Mesothelial cell of epicardium (in vitro differentiated cells): Measurements from ENCODE around the gene MYL5. TPM values are rescaled to one million over a fixed set of nuclear protein-coding genes. Genes with fewer than 3 reads are reported as not detected.
"Not testable (repeated sequence)": the region's sequence is repeated elsewhere in the genome, so short reads cannot be mapped to it uniquely, and the experiment has no call there.

ENCODE experiments used
- DNase-seq, 2 experiments: peaks; one replicate each; pipeline ENCODE4 v3.0.0; 2021; ENCODE audit warnings: low spot score in 2 of 2; ENCODE audit not compliant: unreplicated experiment in 2 of 2
- H3K27ac Mint-ChIP-seq: 2 replicates; pipeline ENCODE4 v1.8.0; 2021; ENCODE audit warnings: mixed read lengths
- H3K27me3 Mint-ChIP-seq: 2 replicates; pipeline ENCODE4 v1.8.0; 2021; ENCODE audit warnings: low read depth, mixed read lengths
- H3K36me3 Mint-ChIP-seq: 2 replicates; pipeline ENCODE4 v1.8.0; 2021; ENCODE audit warnings: mixed read lengths
- H3K4me1 Mint-ChIP-seq: 2 replicates; pipeline ENCODE4 v1.8.0; 2021; ENCODE audit warnings: mixed read lengths
- H3K4me3 Mint-ChIP-seq: 2 replicates; pipeline ENCODE4 v1.8.0; 2021; ENCODE audit warnings: mild to moderate bottlenecking, moderate library complexity, mixed read lengths
- H3K9me3 Mint-ChIP-seq: 2 replicates; pipeline ENCODE4 v1.8.0; 2021; ENCODE audit warnings: mixed read lengths
- total RNA-seq: library from RNA; stranded (reverse); gene quantifications from 3 replicates; pipeline ENCODE4 v1.2.1, GENCODE V29; 2021
- TF ChIP-seq, protein P1 (sequence below): fragments of 200-600 bp; sonication (generic); IDR thresholded peaks from one replicate; pipeline ENCODE4 v1.5.0; 2021; ENCODE audit warnings: antibody characterized with exemption; ENCODE audit not compliant: unreplicated experiment

The MYL5 gene
- total RNA-seq, 1 donor from 2014 or later = 32.1 TPM

GRCh38 chr4:635851-636627, 38.3 kb upstream of the MYL5 start:
- H3K27me3 Mint-ChIP-seq = peaks cover 16% of the 10 kb centered on the region
- TF ChIP-seq, protein P1, sequence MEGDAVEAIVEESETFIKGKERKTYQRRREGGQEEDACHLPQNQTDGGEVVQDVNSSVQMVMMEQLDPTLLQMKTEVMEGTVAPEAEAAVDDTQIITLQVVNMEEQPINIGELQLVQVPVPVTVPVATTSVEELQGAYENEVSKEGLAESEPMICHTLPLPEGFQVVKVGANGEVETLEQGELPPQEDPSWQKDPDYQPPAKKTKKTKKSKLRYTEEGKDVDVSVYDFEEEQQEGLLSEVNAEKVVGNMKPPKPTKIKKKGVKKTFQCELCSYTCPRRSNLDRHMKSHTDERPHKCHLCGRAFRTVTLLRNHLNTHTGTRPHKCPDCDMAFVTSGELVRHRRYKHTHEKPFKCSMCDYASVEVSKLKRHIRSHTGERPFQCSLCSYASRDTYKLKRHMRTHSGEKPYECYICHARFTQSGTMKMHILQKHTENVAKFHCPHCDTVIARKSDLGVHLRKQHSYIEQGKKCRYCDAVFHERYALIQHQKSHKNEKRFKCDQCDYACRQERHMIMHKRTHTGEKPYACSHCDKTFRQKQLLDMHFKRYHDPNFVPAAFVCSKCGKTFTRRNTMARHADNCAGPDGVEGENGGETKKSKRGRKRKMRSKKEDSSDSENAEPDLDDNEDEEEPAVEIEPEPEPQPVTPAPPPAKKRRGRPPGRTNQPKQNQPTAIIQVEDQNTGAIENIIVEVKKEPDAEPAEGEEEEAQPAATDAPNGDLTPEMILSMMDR = no peak
- H3K4me3 Mint-ChIP-seq = no peak overlapping the region
- peaks cover 18% of the 10 kb centered on the region for H3K9me3 Mint-ChIP-seq
- no peak overlapping the region for H3K27ac Mint-ChIP-seq
- no peak for DNase-seq
- H3K4me1 Mint-ChIP-seq = no peaks in the 10 kb centered on the region
- no peaks in the 10 kb centered on the region for H3K36me3 Mint-ChIP-seq

GRCh38 chr4:636628-637159, 37.6 kb upstream of the MYL5 start:
- H3K36me3 Mint-ChIP-seq = no peaks in the 10 kb centered on the region
- H3K9me3 Mint-ChIP-seq = peaks cover 13% of the 10 kb centered on the region
- no peak overlapping the region for H3K4me3 Mint-ChIP-seq
- no peaks in the 10 kb centered on the region for H3K4me1 Mint-ChIP-seq
- no peak overlapping the region for H3K27ac Mint-ChIP-seq
- TF ChIP-seq, protein P1 = no peak
- H3K27me3 Mint-ChIP-seq = peaks cover 16% of the 10 kb centered on the region
- no peak for DNase-seq

- peaks cover 16% of the 10 kb centered on the region for H3K27me3 Mint-ChIP-seq
- DNase-seq = no peak
- H3K9me3 Mint-ChIP-seq = peaks cover 6% of the 10 kb centered on the region
- no peaks in the 10 kb centered on the region for H3K36me3 Mint-ChIP-seq
- TF ChIP-seq, protein P1 = no peak
- no peaks in the 10 kb centered on the region for H3K4me1 Mint-ChIP-seq
- H3K27ac Mint-ChIP-seq = no peak overlapping the region
- no peak overlapping the region for H3K4me3 Mint-ChIP-seq
These were observed 36.6 kb upstream of the MYL5 start for GRCh38 chr4:637536-638280.

- not testable (repeated sequence) for H3K27ac Mint-ChIP-seq, DNase-seq, H3K9me3 Mint-ChIP-seq, H3K4me1 Mint-ChIP-seq, H3K4me3 Mint-ChIP-seq, H3K36me3 Mint-ChIP-seq
- peaks cover 21% of the 10 kb centered on the region for H3K27me3 Mint-ChIP-seq
These were observed 32.0 kb upstream of the MYL5 start for GRCh38 chr4:642366-642765.

- Mint-ChIP-seq H3K36me3 (no peaks in the 10 kb centered on the region), H3K4me1 (peaks cover 5% of the 10 kb centered on the region), H3K9me3 (peaks cover 5% of the 10 kb centered on the region), H3K27ac (no peak overlapping the region), H3K4me3 (no peak overlapping the region), H3K27me3 (peaks cover 11% of the 10 kb centered on the region)
- DNase-seq = no peak
- TF ChIP-seq, protein P1 = no peak
These were observed 27.9 kb upstream of the MYL5 start for GRCh38 chr4:646460-646859.

DNA sequence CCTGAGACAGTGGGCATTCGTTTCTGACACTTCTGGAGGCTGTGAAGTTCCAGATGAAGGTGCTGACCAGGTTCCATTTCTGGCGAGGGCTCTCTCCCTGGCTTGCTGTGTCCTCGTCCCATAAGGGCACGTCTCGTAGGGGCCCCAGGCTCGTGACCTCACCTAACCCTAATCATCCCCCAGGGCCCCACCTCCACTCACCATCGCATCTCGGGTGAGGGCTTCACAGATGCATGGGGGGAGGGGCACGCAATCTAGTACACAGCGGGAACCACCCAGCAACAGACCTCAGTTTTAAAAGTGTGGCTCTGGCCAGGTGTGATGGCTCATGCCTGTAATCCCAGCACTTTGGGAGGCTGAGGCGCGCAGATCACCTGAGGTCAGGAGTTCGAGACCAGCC, 26.9 kb upstream of the MYL5 start:
- peaks cover 5% of the 10 kb centered on the region for H3K4me1 Mint-ChIP-seq
- H3K9me3 Mint-ChIP-seq = peaks cover 5% of the 10 kb centered on the region
- peaks cover 13% of the 10 kb centered on the region for H3K27me3 Mint-ChIP-seq
- H3K27ac Mint-ChIP-seq = no peak overlapping the region
- TF ChIP-seq, protein P1 = no peak
- no peak for DNase-seq
- no peak overlapping the region for H3K4me3 Mint-ChIP-seq
- H3K36me3 Mint-ChIP-seq = no peaks in the 10 kb centered on the region
